Measurements from ENCODE around the gene TRAPPC2.

DNA sequence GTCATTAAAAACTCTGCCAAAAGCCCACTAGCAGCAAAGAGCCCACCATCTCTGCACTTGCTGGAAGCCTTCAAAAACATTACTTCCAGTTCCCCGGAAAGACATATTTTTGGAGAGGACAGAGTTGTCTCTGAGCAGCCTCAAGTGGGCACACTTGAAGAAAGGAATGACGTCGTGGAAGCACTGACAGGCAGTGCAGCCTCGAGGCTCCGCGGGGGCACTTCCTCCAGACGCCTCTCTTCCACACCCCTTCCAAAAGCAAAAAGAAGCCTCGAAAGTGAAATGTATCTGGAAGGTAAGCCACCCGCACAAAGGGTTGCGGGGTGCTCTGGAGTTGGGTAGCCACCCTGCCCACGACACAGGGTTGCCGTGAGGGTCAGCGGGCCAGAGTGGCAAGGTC, 26.0 kb upstream of the TRAPPC2 start:
- TF ChIP-seq, protein P1, sequence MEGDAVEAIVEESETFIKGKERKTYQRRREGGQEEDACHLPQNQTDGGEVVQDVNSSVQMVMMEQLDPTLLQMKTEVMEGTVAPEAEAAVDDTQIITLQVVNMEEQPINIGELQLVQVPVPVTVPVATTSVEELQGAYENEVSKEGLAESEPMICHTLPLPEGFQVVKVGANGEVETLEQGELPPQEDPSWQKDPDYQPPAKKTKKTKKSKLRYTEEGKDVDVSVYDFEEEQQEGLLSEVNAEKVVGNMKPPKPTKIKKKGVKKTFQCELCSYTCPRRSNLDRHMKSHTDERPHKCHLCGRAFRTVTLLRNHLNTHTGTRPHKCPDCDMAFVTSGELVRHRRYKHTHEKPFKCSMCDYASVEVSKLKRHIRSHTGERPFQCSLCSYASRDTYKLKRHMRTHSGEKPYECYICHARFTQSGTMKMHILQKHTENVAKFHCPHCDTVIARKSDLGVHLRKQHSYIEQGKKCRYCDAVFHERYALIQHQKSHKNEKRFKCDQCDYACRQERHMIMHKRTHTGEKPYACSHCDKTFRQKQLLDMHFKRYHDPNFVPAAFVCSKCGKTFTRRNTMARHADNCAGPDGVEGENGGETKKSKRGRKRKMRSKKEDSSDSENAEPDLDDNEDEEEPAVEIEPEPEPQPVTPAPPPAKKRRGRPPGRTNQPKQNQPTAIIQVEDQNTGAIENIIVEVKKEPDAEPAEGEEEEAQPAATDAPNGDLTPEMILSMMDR (IDR thresholded peaks at IDR 0.05; ENCODE audit: low read depth, low read length, poor library complexity, severe bottlenecking): no peak
- no peak for TF ChIP-seq EZH2phosphoT487 (IDR thresholded peaks at IDR 0.05; ENCODE audit: borderline replicate concordance, low read length)

Data from DOHH2 (cell line).